ENCODE results near the gene TXLNB.

TXLNB gene
- long read RNA-seq, partial matches to known transcripts = 5 of 6 reads
- long read RNA-seq, other reads (novel, unspliced or antisense) = 1 of 6 reads

GRCh38 chr6:139291813-139292619 lies at the start of gene TXLNB:
Gene TXLNB, minus strand, starts transcription at chr6:139291998. Its CDS starts 3,099 bp downstream, at chr6:139288899.
- peak within 1 kb of the TSS; percentile 85 for H3K27ac ChIP-seq (replicated peaks)
- H3K27me3 ChIP-seq (ENCODE audit: insufficient read depth, poor library complexity, severe bottlenecking) = no peaks in the 10 kb centered on the region
- peak; percentile 74 to 87 for DNase-seq (ENCODE audit: low read depth in 1 of 2, low spot score in 1 of 2)
- peak; percentile 88; the same call in 1 of the 2 replicates for TF ChIP-seq POLR2AphosphoS5 (IDR thresholded peaks at IDR 0.05; ENCODE audit: low read depth)
- TF ChIP-seq, protein P1, sequence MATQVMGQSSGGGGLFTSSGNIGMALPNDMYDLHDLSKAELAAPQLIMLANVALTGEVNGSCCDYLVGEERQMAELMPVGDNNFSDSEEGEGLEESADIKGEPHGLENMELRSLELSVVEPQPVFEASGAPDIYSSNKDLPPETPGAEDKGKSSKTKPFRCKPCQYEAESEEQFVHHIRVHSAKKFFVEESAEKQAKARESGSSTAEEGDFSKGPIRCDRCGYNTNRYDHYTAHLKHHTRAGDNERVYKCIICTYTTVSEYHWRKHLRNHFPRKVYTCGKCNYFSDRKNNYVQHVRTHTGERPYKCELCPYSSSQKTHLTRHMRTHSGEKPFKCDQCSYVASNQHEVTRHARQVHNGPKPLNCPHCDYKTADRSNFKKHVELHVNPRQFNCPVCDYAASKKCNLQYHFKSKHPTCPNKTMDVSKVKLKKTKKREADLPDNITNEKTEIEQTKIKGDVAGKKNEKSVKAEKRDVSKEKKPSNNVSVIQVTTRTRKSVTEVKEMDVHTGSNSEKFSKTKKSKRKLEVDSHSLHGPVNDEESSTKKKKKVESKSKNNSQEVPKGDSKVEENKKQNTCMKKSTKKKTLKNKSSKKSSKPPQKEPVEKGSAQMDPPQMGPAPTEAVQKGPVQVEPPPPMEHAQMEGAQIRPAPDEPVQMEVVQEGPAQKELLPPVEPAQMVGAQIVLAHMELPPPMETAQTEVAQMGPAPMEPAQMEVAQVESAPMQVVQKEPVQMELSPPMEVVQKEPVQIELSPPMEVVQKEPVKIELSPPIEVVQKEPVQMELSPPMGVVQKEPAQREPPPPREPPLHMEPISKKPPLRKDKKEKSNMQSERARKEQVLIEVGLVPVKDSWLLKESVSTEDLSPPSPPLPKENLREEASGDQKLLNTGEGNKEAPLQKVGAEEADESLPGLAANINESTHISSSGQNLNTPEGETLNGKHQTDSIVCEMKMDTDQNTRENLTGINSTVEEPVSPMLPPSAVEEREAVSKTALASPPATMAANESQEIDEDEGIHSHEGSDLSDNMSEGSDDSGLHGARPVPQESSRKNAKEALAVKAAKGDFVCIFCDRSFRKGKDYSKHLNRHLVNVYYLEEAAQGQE (IDR thresholded peaks at IDR 0.05; ENCODE audit: insufficient replicate concordance, low read depth) = no peak
- TF ChIP-seq, protein P2, sequence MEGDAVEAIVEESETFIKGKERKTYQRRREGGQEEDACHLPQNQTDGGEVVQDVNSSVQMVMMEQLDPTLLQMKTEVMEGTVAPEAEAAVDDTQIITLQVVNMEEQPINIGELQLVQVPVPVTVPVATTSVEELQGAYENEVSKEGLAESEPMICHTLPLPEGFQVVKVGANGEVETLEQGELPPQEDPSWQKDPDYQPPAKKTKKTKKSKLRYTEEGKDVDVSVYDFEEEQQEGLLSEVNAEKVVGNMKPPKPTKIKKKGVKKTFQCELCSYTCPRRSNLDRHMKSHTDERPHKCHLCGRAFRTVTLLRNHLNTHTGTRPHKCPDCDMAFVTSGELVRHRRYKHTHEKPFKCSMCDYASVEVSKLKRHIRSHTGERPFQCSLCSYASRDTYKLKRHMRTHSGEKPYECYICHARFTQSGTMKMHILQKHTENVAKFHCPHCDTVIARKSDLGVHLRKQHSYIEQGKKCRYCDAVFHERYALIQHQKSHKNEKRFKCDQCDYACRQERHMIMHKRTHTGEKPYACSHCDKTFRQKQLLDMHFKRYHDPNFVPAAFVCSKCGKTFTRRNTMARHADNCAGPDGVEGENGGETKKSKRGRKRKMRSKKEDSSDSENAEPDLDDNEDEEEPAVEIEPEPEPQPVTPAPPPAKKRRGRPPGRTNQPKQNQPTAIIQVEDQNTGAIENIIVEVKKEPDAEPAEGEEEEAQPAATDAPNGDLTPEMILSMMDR (IDR thresholded peaks at IDR 0.05; ENCODE audit: insufficient read depth, low read length) = no peak
- peak; percentile 7; the same call in 1 of the 2 replicates for TF ChIP-seq SPI1 (IDR thresholded peaks at IDR 0.05; ENCODE audit: borderline replicate concordance, low read depth)
- TF ChIP-seq GABPA (IDR thresholded peaks at IDR 0.05; ENCODE audit: low read depth) = no peak
- H3K4me3 ChIP-seq (replicated peaks; ENCODE audit: insufficient read depth, low read length) = peak within 1 kb of the TSS; percentile 15; the same call in 1 of the 2 replicates

DNA sequence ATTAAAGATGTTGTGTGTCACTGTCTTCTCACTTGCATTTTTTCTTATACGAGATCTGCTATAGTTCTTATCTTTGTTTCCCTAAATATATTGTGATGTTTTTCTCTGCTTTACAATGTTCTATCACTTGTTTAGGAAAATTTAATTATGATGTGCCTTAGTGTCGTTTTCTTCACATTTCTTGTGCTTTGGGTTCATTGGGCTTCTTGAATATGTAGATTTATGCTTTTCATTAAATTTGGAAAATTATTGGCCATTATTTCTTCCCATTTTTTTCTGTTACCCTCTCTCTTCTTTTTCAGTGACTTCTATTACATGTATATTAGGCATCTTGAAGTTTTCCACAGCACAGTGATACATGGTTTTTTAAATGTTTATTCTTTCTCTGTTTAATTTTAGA lies 49.3 kb upstream of the TXLNB start:
- no peak for DNase-seq (ENCODE audit: low read depth in 1 of 2, low spot score in 1 of 2)
- TF ChIP-seq GABPA (IDR thresholded peaks at IDR 0.05; ENCODE audit: low read depth) = no peak
- no peak for TF ChIP-seq POLR2AphosphoS5 (IDR thresholded peaks at IDR 0.05; ENCODE audit: low read depth)
- TF ChIP-seq, protein P1 (IDR thresholded peaks at IDR 0.05; ENCODE audit: insufficient replicate concordance, low read depth) = no peak
- no peak for TF ChIP-seq SPI1 (IDR thresholded peaks at IDR 0.05; ENCODE audit: borderline replicate concordance, low read depth)
- TF ChIP-seq, protein P2 (IDR thresholded peaks at IDR 0.05; ENCODE audit: insufficient read depth, low read length) = no peak
- no peak overlapping the region for H3K4me3 ChIP-seq (replicated peaks; ENCODE audit: insufficient read depth, low read length)
- no peaks in the 10 kb centered on the region for H3K27me3 ChIP-seq (ENCODE audit: insufficient read depth, poor library complexity, severe bottlenecking)
- H3K27ac ChIP-seq (replicated peaks) = no peak overlapping the region

DNA sequence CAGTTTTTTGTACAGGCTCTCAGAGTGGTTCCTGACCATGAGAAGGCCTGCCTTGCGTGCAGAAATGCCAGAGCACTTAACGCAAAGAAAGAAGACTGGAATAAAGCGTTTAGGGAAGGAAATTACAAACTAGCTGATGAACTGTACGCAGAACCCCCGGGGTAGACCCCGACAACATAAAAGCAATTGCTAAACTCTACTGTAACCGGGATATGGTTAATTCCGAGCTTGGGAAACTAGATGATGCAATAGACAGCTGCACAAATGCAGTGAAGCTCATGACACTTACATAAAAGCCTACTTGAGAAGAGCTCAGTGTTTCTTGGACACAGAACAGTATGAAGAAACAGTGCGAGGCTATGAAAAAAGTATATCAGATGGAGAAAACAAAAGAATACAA lies 47.0 kb upstream of the TXLNB start:
- TF ChIP-seq SPI1 (IDR thresholded peaks at IDR 0.05; ENCODE audit: borderline replicate concordance, low read depth) (no peak), POLR2AphosphoS5 (IDR thresholded peaks at IDR 0.05; ENCODE audit: low read depth) (peak; percentile 76), GABPA (IDR thresholded peaks at IDR 0.05; ENCODE audit: low read depth) (peak; percentile 44; the same call in 1 of the 2 replicates)
- TF ChIP-seq, protein P2 (IDR thresholded peaks at IDR 0.05; ENCODE audit: insufficient read depth, low read length) = no peak
- TF ChIP-seq, protein P1 (IDR thresholded peaks at IDR 0.05; ENCODE audit: insufficient replicate concordance, low read depth) = peak; percentile 39
- Histone ChIP-seq H3K27me3 (ENCODE audit: insufficient read depth, poor library complexity, severe bottlenecking) (no peaks in the 10 kb centered on the region), H3K4me3 (replicated peaks; ENCODE audit: insufficient read depth, low read length) (no peak overlapping the region), H3K27ac (replicated peaks) (peak overlapping the region; percentile 90)
- DNase-seq (ENCODE audit: low read depth in 1 of 2, low spot score in 1 of 2) = peak; percentile 71 to 93
